Measurements from ENCODE around the gene DLG2.

DNA sequence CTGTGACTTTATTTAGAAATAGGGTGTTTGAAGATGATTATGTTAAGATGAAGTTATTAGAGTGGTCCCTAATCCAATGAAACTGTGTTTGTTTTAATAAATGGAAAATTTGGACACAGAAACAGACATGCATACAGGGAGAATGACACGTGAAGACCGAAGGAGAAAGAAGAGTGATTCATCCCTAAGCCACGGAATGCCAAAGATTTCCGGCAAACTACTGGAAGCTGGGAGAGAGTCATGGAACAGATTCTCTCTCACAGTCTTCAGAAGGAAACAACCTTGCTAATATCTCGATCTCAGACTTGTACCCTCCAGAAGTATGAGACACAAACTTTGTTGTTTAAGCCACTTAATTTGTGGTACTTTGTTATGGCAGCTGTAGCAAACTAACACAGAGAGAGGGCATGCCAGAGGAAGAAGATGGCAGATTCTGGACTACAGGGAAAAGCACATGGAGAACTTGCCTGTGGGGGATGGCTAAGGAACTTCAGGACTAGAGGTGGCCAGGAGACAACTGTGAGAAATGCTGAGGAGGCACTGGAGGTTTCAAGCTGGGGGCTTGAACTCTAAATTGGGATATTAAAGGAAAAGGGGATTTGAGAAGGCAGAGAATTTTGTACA is 1607.5 kb downstream of the DLG2 start:
- TF ChIP-seq, protein P1, sequence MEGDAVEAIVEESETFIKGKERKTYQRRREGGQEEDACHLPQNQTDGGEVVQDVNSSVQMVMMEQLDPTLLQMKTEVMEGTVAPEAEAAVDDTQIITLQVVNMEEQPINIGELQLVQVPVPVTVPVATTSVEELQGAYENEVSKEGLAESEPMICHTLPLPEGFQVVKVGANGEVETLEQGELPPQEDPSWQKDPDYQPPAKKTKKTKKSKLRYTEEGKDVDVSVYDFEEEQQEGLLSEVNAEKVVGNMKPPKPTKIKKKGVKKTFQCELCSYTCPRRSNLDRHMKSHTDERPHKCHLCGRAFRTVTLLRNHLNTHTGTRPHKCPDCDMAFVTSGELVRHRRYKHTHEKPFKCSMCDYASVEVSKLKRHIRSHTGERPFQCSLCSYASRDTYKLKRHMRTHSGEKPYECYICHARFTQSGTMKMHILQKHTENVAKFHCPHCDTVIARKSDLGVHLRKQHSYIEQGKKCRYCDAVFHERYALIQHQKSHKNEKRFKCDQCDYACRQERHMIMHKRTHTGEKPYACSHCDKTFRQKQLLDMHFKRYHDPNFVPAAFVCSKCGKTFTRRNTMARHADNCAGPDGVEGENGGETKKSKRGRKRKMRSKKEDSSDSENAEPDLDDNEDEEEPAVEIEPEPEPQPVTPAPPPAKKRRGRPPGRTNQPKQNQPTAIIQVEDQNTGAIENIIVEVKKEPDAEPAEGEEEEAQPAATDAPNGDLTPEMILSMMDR (IDR thresholded peaks at IDR 0.05), result no peak
- TF ChIP-seq EP300 (IDR thresholded peaks at IDR 0.05) (no peak), POLR2A (IDR thresholded peaks at IDR 0.05) (no peak)

All from ovary (tissue), 3 donors.